Heart left ventricle (tissue), 13 donors: Measurements from ENCODE around the gene RAB11FIP5.

Source experiments
- POLR2A ChIP-seq, 2 donors: fragments of 450-650 bp; IDR thresholded peaks; one replicate each; pipeline ENCODE4 v1.6.1; 2017; ENCODE audit warnings: antibody characterized with exemption in 2 of 2, mild to moderate bottlenecking in 2 of 2, moderate library complexity in 2 of 2
- TF ChIP-seq, protein P1 (sequence below), 12 donors: fragments of 200-600 bp; sonication (generic) in 4 of 12; IDR thresholded peaks; one replicate each; pipeline versions ENCODE4 v1.5.0 to v1.8.0; 2018 to 2022; ENCODE audit warnings: antibody characterized with exemption in 12 of 12, mild to moderate bottlenecking in 5 of 12
- donor health status: ischemic (EF 13 %, LVEDD 7.1; RV severe dilation, severe dysfunction).
- donor health status: DM: no; HTN: yes; CAD: no.
- donor health status: DM: no; HTN: no; CAD: no.
- donor health status: ischemic (EF 25% LVEDD 6.9; RV normal size, moderate dysfunction).
- donor health status: ischemic (EF 25% LVEDD 5.7; RV mildly dilated, moderate dysfunction).
- donor health status: ischemic (EF 35%, LVEDD 5.7; RV mildly dilated, moderate dysfunction).
- donor health status: nonischemic (EF 11% LVEDD 7.7; RV severe dilation, severe dysfunction).
- donor health status: DM: yes; HTN: yes; CAD: no.
- donor health status: PGD.
- donor health status: ischemic (EF 29% LVEDD 5.4; RV normal size, mild dysfunction).
- donor health status: nonischemic (EF 23%, LVEDD 6.1; RV moderate dilation, normal function).

DNA sequence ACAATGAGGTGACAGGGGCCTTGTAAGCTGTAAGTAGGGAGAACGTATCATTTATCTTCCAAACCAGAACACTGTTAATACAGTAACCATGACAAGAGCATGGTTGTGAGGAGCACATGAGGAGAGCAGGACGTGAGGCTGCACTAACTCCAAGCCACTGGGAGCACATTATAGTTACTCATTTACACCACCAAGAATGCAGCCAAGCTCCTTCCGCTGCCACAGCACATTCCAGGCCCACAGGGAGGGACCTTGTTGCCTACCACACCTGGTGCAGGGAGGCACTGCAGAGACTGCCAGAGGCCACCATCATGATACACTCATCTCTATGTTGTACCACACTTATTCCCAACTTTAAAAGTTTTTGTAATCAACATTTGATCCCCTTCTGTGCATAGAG, 27.8 kb downstream of the RAB11FIP5 start:
- TF ChIP-seq, protein P1, sequence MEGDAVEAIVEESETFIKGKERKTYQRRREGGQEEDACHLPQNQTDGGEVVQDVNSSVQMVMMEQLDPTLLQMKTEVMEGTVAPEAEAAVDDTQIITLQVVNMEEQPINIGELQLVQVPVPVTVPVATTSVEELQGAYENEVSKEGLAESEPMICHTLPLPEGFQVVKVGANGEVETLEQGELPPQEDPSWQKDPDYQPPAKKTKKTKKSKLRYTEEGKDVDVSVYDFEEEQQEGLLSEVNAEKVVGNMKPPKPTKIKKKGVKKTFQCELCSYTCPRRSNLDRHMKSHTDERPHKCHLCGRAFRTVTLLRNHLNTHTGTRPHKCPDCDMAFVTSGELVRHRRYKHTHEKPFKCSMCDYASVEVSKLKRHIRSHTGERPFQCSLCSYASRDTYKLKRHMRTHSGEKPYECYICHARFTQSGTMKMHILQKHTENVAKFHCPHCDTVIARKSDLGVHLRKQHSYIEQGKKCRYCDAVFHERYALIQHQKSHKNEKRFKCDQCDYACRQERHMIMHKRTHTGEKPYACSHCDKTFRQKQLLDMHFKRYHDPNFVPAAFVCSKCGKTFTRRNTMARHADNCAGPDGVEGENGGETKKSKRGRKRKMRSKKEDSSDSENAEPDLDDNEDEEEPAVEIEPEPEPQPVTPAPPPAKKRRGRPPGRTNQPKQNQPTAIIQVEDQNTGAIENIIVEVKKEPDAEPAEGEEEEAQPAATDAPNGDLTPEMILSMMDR (IDR thresholded peaks at IDR 0.05), result no peak
- TF ChIP-seq POLR2A (IDR thresholded peaks at IDR 0.05), result no peak
